ENCODE measurements around the gene OBSCN.

DNA sequence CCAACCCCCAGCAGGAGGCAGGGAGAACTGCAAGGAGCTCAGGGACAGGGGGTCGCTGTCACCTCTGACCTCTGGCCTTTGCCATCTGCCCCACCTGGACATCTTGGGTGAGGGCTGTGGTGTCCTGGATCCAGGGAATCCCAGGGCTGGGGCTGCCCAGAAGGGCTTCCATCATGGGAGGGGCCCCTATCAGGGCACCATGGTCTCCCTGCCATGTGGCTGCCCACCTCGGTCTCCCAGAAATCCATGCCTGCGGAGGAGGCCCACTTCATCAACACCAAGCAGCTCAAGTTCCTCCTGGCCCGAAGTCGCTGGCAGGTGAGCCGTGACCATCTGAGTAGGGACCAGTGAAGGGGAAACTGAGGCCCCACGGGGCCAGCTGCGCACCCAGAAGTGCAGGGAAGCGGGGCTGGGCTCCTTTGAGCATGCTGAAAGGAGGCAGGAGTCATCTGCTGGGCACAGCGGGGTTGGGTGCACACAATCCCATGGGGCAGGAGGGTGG is 162.6 kb downstream of the OBSCN start:
- TF ChIP-seq EZH2 (IDR thresholded peaks at IDR 0.05), result no peak
- TF ChIP-seq, protein P1, sequence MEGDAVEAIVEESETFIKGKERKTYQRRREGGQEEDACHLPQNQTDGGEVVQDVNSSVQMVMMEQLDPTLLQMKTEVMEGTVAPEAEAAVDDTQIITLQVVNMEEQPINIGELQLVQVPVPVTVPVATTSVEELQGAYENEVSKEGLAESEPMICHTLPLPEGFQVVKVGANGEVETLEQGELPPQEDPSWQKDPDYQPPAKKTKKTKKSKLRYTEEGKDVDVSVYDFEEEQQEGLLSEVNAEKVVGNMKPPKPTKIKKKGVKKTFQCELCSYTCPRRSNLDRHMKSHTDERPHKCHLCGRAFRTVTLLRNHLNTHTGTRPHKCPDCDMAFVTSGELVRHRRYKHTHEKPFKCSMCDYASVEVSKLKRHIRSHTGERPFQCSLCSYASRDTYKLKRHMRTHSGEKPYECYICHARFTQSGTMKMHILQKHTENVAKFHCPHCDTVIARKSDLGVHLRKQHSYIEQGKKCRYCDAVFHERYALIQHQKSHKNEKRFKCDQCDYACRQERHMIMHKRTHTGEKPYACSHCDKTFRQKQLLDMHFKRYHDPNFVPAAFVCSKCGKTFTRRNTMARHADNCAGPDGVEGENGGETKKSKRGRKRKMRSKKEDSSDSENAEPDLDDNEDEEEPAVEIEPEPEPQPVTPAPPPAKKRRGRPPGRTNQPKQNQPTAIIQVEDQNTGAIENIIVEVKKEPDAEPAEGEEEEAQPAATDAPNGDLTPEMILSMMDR (IDR thresholded peaks at IDR 0.05), result no peak
